GM21737 (cell line): Measurements from ENCODE around the gene PCDHGB3.
"Not testable (repeated sequence)": the region's sequence is repeated elsewhere in the genome, so short reads cannot be mapped to it uniquely, and the experiment has no call there.

ENCODE experiments used
- ATAC-seq: cut with Tn5 transposase; IDR thresholded peaks from one replicate; pipeline ENCODE4 v1.9.1; 2021; ENCODE audit warnings: mild to moderate bottlenecking, moderate library complexity; ENCODE audit not compliant: unreplicated experiment

Gene PCDHGB3

GRCh38 chr5:141356950-141357349 lies 13.1 kb upstream of the PCDHGB3 start:
- ATAC-seq: no peak

GRCh38 chr5:141359790-141360426 lies 10.1 kb upstream of the PCDHGB3 start, which contains the start of gene PCDHGB2:
TSS of gene PCDHGB2 (plus strand) at chr5:141359994. CDS start at chr5:141360136, 142 bp downstream.
- ATAC-seq: no peak

GRCh38 chr5:141360685-141361084 lies 9.4 kb upstream of the PCDHGB3 start:
- ATAC-seq: no peak

GRCh38 chr5:141362719-141363118 lies 7.3 kb upstream of the PCDHGB3 start:
- ATAC-seq: no peak

GRCh38 chr5:141363952-141364660 lies 5.9 kb upstream of the PCDHGB3 start, which contains the start of gene PCDHGA5:
TSS of gene PCDHGA5 (plus strand) at chr5:141364162. CDS start at chr5:141364331, 169 bp downstream.
- ATAC-seq: no peak

- ATAC-seq: no peak
These were observed 3.8 kb upstream of the PCDHGB3 start for GRCh38 chr5:141366016-141366896.

- ATAC-seq: no peak
These were observed 1.8 kb downstream of the PCDHGB3 start for GRCh38 chr5:141371572-141372475.

GRCh38 chr5:141373673-141374317 lies 3.8 kb downstream of the PCDHGB3 start, which contains the start of gene PCDHGA6:
TSS of gene PCDHGA6 (plus strand) at chr5:141373891. CDS start at chr5:141374084, 193 bp downstream.
- no peak for ATAC-seq

GRCh38 chr5:141374627-141375026 lies 4.6 kb downstream of the PCDHGB3 start:
- no peak for ATAC-seq

- ATAC-seq: not testable (repeated sequence)
These were observed 5.6 kb downstream of the PCDHGB3 start for GRCh38 chr5:141375444-141376155.

GRCh38 chr5:141382469-141383294 lies 12.6 kb downstream of the PCDHGB3 start, which contains the start of gene PCDHGA7:
TSS of gene PCDHGA7 (plus strand) at chr5:141382742. CDS start at chr5:141382900, 158 bp downstream.
- no peak for ATAC-seq

GRCh38 chr5:141383345-141383744 lies 13.3 kb downstream of the PCDHGB3 start:
- ATAC-seq: no peak

- no peak for ATAC-seq
These were observed 14.6 kb downstream of the PCDHGB3 start for GRCh38 chr5:141384471-141385267.

- ATAC-seq: not testable (repeated sequence)
These were observed 17.7 kb downstream of the PCDHGB3 start, which contains the start of gene PCDHGB4 for GRCh38 chr5:141387557-141388311. TSS of gene PCDHGB4 (plus strand) at chr5:141387698. CDS start at chr5:141387885, 187 bp downstream.

GRCh38 chr5:141388661-141389060 lies 18.6 kb downstream of the PCDHGB3 start:
- ATAC-seq: no peak
